GM18511 (cell line): Measurements from ENCODE around the gene CNPPD1.

Source experiments
- ATAC-seq: cut with Tn5 transposase; IDR thresholded peaks from one replicate; pipeline ENCODE4 v1.9.1; 2021; ENCODE audit warnings: mild to moderate bottlenecking, moderate library complexity; ENCODE audit not compliant: unreplicated experiment

The CNPPD1 gene

DNA sequence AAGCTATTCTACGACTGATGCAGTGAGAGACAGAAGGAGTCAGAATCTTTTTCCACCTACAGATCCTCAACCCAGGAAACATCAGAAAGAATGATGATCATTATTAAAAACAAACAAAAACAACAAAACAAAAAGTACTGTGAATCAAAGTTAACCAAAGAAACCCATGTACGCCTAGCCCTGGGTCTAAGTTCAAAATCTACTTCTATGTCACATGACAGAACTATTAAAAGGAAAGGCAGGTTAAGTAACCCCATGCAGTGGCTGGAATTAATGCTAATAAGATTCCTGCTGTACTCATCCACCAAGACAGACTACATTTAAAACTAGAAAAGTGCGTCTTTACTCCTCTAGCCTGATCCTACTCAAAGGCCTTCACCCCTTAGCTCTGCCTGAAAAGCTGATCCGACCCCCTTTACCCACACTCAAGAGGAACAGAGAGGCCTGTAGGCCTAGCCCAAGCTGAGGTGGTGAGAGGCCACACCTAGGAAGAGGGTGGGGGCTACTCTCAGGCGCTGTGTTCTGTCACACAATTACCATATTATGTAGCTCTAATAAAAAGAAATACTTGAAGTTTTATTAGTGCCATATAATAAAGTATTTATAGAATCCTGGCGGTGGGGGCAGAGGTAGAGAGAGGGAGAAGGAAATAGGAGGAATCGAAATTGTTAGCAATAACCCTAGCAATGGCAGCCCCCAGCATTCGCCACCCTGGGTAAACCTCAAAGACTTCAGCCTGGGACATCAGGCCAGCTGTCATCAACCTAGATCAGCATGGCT lies 53.2 kb downstream of the CNPPD1 start:
- no peak for ATAC-seq

GRCh38 chr2:219122202-219122980 lies 54.3 kb downstream of the CNPPD1 start:
- no peak for ATAC-seq
